Suprapubic skin (tissue), 3 donors: ENCODE data around the gene TIMM8A.

Experiments
- CTCF ChIP-seq, 2 donors: fragments of 200-600 bp in 1 of 2; fragments of 450-650 bp in 1 of 2; sonication (generic) in 1 of 2; IDR thresholded peaks; one replicate each; pipeline ENCODE4 v1.5.1; 2016 to 2019; ENCODE audit warnings: antibody characterized with exemption in 2 of 2, mild to moderate bottlenecking in 1 of 2, moderate library complexity in 1 of 2
- POLR2AphosphoS5 ChIP-seq, 3 donors: sonication (generic); formaldehyde crosslinking; IDR thresholded peaks; one replicate each; pipeline ENCODE4 v1.6.1; 2017; ENCODE audit warnings: antibody characterized with exemption in 3 of 3

GRCh38 chrX:101394372-101394771, 45.8 kb upstream of the TIMM8A start:
- TF ChIP-seq CTCF (IDR thresholded peaks at IDR 0.05) (no peak), POLR2AphosphoS5 (IDR thresholded peaks at IDR 0.05) (no peak)
